SJCRH30 (cell line): ENCODE results near the gene RRBP1. TPM values are rescaled to one million over a fixed set of nuclear protein-coding genes. Genes with fewer than 3 reads are reported as not detected.

Experiments
- DNase-seq, 2 experiments: peaks; one replicate each; pipeline ENCODE4 v3.0.0-alpha.2; 2015 to 2020
- H3K27ac ChIP-seq: fragments of 250-450 bp; sonication (Bioruptor Pico); 2 replicates; pipeline ENCODE4 v1.5.1; 2020; ENCODE audit warnings: mild to moderate bottlenecking, moderate library complexity
- H3K27me3 ChIP-seq: fragments of 250-450 bp; sonication (Bioruptor Pico); 2 replicates; pipeline ENCODE4 v1.5.1; 2020; ENCODE audit warnings: mild to moderate bottlenecking, moderate library complexity
- H3K36me3 ChIP-seq: fragments of 250-450 bp; sonication (Bioruptor Pico); 2 replicates; pipeline ENCODE4 v1.5.1; 2020; ENCODE audit warnings: mild to moderate bottlenecking, moderate library complexity
- H3K4me1 ChIP-seq: fragments of 250-450 bp; sonication (Bioruptor Pico); 2 replicates; pipeline ENCODE4 v1.5.1; 2020; ENCODE audit warnings: mild to moderate bottlenecking, moderate library complexity
- H3K4me3 ChIP-seq: fragments of 250-450 bp; sonication (Bioruptor Pico); 2 replicates; pipeline ENCODE4 v1.5.1; 2020; ENCODE audit warnings: mild to moderate bottlenecking, moderate library complexity
- H3K9me3 ChIP-seq: fragments of 250-450 bp; sonication (Bioruptor Pico); replicated peaks from 2 replicates; pipeline ENCODE4 v1.5.1; 2020; ENCODE audit warnings: mild to moderate bottlenecking, moderate library complexity
- total RNA-seq: library from RNA; depleted of rRNA; stranded (reverse); fragments of >200 nt; shearing (Covaris generic); gene quantifications from 2 replicates; pipeline ENCODE4 v1.2.3, GENCODE V29; 2014; rRNA removed

The RRBP1 gene
- 42.8 and 43.7 TPM in 2 replicates for total RNA-seq

GRCh38 chr20:17682103-17682888 lies at the start of gene RRBP1:
TSS of gene RRBP1 (minus strand) at chr20:17682242. CDS start at chr20:17660507, 21,735 bp downstream.
- H3K36me3 ChIP-seq = peaks cover 6% of the 10 kb centered on the region; the same call in 1 of the 2 replicates
- peak within 1 kb of the TSS; percentile 8; the same call in 1 of the 2 replicates for H3K27ac ChIP-seq
- peak; percentile 98 for DNase-seq
- H3K4me1 ChIP-seq = peaks cover 10% of the 10 kb centered on the region; the same call in 1 of the 2 replicates
- H3K4me3 ChIP-seq = peak within 1 kb of the TSS; percentile 69
- peaks cover 4% of the 10 kb centered on the region; the same call in 1 of the 2 replicates for H3K27me3 ChIP-seq
- H3K9me3 ChIP-seq = no peaks in the 10 kb centered on the region

GRCh38 chr20:17731233-17731632 lies 49.2 kb upstream of the RRBP1 start:
- Histone ChIP-seq H3K27me3 (peaks cover 17% of the 10 kb centered on the region), H3K4me3 (no peak overlapping the region), H3K4me1 (no peaks in the 10 kb centered on the region), H3K27ac (no peak overlapping the region), H3K9me3 (no peaks in the 10 kb centered on the region), H3K36me3 (no peaks in the 10 kb centered on the region)
- DNase-seq = no peak

- no peak for DNase-seq
- Histone ChIP-seq H3K27me3 (peaks cover 20% of the 10 kb centered on the region), H3K27ac (no peak overlapping the region), H3K4me1 (no peaks in the 10 kb centered on the region), H3K4me3 (no peak overlapping the region), H3K36me3 (no peaks in the 10 kb centered on the region), H3K9me3 (no peaks in the 10 kb centered on the region)
Observed at GRCh38 chr20:17730071-17730470, 48.0 kb upstream of the RRBP1 start.

GRCh38 chr20:17728074-17728473 lies 46.0 kb upstream of the RRBP1 start:
- peaks cover 20% of the 10 kb centered on the region for H3K27me3 ChIP-seq
- H3K4me1 ChIP-seq = no peaks in the 10 kb centered on the region
- no peak overlapping the region for H3K27ac ChIP-seq
- H3K9me3 ChIP-seq = no peaks in the 10 kb centered on the region
- H3K36me3 ChIP-seq = no peaks in the 10 kb centered on the region
- no peak overlapping the region for H3K4me3 ChIP-seq
- DNase-seq = no peak

- Histone ChIP-seq H3K4me3 (no peak overlapping the region), H3K4me1 (no peaks in the 10 kb centered on the region), H3K36me3 (no peaks in the 10 kb centered on the region), H3K9me3 (no peaks in the 10 kb centered on the region), H3K27me3 (peaks cover 20% of the 10 kb centered on the region), H3K27ac (no peak overlapping the region)
- DNase-seq = no peak
Observed at GRCh38 chr20:17727351-17727750, 45.3 kb upstream of the RRBP1 start.

DNA sequence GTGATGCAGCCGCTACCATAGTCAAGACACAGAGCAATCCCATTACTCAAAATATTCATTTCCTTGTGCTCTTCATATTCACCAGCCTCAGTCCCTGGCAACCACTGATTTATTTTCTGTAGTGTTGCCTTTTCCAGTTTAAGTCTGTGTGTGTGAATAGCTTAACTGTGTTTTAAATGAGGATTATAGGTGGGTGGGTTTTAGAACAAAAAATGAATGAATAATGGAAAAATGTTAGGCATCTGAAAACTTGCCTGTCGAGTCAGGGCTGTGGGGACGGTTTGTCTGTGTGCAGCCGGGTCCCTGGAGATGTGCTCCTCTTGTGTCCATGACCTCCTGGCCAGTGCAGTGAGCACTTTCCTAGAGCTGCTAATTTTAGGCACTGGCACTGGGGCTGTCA lies 44.9 kb upstream of the RRBP1 start:
- H3K4me3 ChIP-seq = no peak overlapping the region
- DNase-seq = no peak

GRCh38 chr20:17725094-17725835 lies 43.2 kb upstream of the RRBP1 start:
- Histone ChIP-seq H3K27me3 (peaks cover 18% of the 10 kb centered on the region), H3K9me3 (no peaks in the 10 kb centered on the region), H3K4me3 (no peak overlapping the region), H3K36me3 (no peaks in the 10 kb centered on the region), H3K27ac (no peak overlapping the region), H3K4me1 (no peaks in the 10 kb centered on the region)
- no peak for DNase-seq

More for the DNA sequence above, 44.9 kb upstream of the RRBP1 start:
- peaks cover 19% of the 10 kb centered on the region for H3K27me3 ChIP-seq
- no peak overlapping the region for H3K27ac ChIP-seq
- H3K9me3 ChIP-seq = no peaks in the 10 kb centered on the region
- no peaks in the 10 kb centered on the region for H3K36me3 ChIP-seq
- no peaks in the 10 kb centered on the region for H3K4me1 ChIP-seq

- Histone ChIP-seq H3K27ac (no peak overlapping the region), H3K9me3 (no peaks in the 10 kb centered on the region), H3K4me1 (no peaks in the 10 kb centered on the region), H3K27me3 (peaks cover 11% of the 10 kb centered on the region; the same call in 1 of the 2 replicates), H3K4me3 (no peak overlapping the region), H3K36me3 (no peaks in the 10 kb centered on the region)
- no peak for DNase-seq
Observed at GRCh38 chr20:17723301-17723691, 41.3 kb upstream of the RRBP1 start.

DNA sequence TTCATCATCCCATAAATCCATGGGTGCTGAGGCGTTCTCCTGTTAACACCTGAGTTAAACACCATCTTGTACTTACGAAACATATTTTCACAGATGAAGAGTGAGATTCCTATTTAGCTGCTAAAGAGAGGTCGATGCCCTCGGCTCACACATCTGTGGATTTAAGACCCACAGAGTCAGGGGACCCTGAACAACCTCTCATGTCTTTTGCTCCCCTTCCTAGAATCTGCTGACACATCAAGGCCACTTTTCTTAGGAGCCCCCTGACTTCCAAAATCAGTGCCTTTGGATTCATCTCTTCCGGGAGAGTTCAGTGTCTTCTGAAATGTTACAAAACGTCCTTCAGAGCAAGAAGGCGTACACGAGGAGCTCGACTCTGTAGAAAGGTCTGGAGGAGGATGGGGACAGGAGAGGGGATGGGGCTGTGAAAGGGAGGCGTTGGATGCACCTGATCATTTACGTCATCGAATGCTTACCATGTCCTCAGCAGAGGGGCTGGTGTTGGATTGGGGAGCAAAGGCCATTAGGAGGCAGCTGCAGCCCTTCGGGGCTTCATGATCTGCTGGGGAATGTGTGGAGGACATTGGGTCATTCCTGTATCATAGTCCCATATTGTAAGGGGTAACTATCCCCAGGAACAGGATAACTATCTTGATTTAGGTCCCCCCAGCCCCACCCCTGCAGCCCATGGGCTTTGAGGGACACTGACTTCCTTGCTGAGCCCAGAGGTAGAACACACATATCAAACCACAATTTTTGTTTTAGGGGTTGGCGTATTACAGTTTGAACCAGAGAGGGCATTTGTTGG lies 40.7 kb upstream of the RRBP1 start:
- H3K27ac ChIP-seq = no peak overlapping the region
- H3K36me3 ChIP-seq = no peaks in the 10 kb centered on the region
- DNase-seq = no peak

DNA sequence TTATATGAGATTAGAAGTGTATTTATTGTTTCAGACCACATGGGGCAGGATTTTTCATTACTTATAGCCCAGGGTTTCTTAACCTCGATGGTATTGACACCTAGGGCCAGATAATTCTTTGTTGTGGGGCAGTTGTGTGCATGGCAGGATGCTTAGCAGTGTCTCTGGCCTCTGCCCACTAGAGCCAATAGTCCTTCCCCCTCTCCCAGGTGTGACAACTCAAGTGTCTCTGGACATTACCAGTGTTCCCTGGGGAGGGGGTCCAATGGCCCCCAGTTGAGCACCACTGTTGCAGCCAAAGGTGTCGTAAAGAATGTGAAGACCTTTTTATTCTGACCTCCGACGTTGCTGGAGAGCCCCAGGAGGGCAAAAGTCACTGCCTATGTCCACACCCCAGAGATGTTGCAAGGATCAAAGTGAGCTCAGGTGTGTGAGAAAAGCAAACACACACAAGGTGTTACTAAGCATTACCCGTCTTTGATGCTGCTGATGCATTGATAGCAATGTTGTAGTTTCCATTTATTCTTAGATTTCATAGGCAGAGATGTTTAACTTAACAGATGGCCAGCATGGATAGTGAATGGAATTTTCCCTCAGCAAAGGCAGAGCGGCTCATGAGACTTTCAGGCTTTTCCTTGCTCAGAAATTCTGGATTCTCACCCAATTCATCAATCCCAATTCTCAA lies 39.9 kb upstream of the RRBP1 start:
- Histone ChIP-seq H3K27ac (no peak overlapping the region), H3K4me1 (no peaks in the 10 kb centered on the region), H3K36me3 (no peaks in the 10 kb centered on the region), H3K27me3 (peaks cover 14% of the 10 kb centered on the region), H3K9me3 (no peaks in the 10 kb centered on the region), H3K4me3 (no peak overlapping the region)
- no peak for DNase-seq

More for the DNA sequence above, 40.7 kb upstream of the RRBP1 start:
- H3K27me3 ChIP-seq = peaks cover 12% of the 10 kb centered on the region
- no peaks in the 10 kb centered on the region for H3K9me3 ChIP-seq
- no peaks in the 10 kb centered on the region for H3K4me1 ChIP-seq
- no peak overlapping the region for H3K4me3 ChIP-seq

DNA sequence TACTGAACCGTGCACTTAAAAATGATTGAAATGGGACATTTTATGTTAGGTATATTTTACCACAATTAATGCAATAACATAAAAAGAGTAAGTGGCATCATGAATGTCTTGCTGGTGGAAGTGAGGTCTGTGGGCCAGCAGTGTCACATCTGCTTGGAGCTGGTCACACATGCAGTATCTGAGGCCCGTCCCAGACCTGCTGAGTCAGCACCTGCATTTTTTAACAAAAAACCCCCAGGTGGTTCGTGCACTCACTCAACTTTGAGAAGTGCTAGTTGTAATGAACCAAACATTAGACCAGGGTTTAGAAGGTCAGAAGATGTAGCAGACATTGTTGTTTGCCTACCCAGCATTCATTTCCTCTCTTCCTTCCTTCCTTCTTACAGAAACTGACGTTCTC lies 38.7 kb upstream of the RRBP1 start:
- H3K36me3 ChIP-seq = no peaks in the 10 kb centered on the region
- H3K4me1 ChIP-seq = no peaks in the 10 kb centered on the region
- H3K9me3 ChIP-seq = no peaks in the 10 kb centered on the region
- peaks cover 14% of the 10 kb centered on the region for H3K27me3 ChIP-seq
- no peak overlapping the region for H3K4me3 ChIP-seq
- DNase-seq = no peak
- no peak overlapping the region for H3K27ac ChIP-seq

- no peak for DNase-seq
- Histone ChIP-seq H3K36me3 (no peaks in the 10 kb centered on the region), H3K4me1 (no peaks in the 10 kb centered on the region), H3K9me3 (no peaks in the 10 kb centered on the region), H3K4me3 (no peak overlapping the region), H3K27ac (no peak overlapping the region), H3K27me3 (peaks cover 6% of the 10 kb centered on the region; the same call in 1 of the 2 replicates)
Observed at GRCh38 chr20:17716331-17716730, 34.3 kb upstream of the RRBP1 start.

DNA sequence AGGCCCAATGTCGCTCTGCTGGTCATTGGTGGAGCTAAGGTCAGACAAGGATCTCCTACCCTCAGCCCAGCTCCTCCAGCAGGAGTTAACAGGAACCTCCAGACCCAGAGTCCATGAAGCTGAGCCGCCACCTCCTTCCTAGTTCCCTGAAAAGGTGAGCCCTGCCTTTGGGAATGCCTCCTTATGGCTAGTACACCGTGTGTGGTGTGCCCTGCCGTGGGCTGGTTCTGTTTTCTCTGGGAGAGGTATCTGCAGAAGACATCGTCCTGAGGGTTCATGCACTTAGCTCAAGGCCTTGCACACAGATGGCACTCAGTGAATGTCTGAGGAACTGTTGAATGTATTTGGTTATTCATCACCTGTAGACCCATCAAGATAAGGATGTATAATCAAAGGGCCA lies 33.0 kb upstream of the RRBP1 start:
- H3K4me3 ChIP-seq = no peak overlapping the region

DNA sequence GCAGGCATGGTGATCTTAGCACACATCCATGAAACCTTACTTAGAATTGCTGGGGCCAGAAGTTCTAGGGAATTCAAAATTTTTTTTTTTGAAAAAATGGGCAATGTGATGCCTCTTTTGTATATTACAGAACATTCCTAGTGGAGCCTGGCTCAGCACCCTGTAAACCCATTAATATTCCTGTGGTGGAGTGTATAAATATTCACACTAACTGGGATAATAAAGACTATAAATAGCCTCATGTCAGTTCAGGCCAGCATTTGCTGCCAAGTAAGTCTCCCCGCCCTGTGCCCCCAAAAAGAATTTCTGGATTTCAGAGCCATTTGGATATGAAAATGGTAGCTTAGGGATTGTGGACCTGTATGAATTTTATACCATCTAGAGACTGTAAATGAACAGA lies 32.6 kb upstream of the RRBP1 start:
- Histone ChIP-seq H3K4me3 (no peak overlapping the region), H3K27ac (no peak overlapping the region), H3K36me3 (no peaks in the 10 kb centered on the region), H3K4me1 (no peaks in the 10 kb centered on the region), H3K9me3 (no peaks in the 10 kb centered on the region), H3K27me3 (peaks cover 13% of the 10 kb centered on the region)
- DNase-seq = no peak

More for the DNA sequence above, 33.0 kb upstream of the RRBP1 start:
- Histone ChIP-seq H3K4me1 (no peaks in the 10 kb centered on the region), H3K27ac (no peak overlapping the region), H3K9me3 (no peaks in the 10 kb centered on the region), H3K27me3 (peaks cover 9% of the 10 kb centered on the region), H3K36me3 (no peaks in the 10 kb centered on the region)
- DNase-seq = no peak
